Liver (tissue), 9 donors: ENCODE data around the gene KMT2E. TPM values are rescaled to one million over a fixed set of nuclear protein-coding genes. Genes with fewer than 3 reads are reported as not detected.

Experiments
- DNase-seq: peaks from one replicate; pipeline ENCODE4 v3.0.0-alpha.2; 2017; ENCODE audit warnings: low spot score
- H3K27ac ChIP-seq, 2 donors: one replicate each; pipeline ENCODE4 v1.7.0; 2013; ENCODE audit warnings: inconsistent platforms in 2 of 2, low read length in 2 of 2, control low read depth in 1 of 2, low read depth in 1 of 2, mild to moderate bottlenecking in 1 of 2
- H3K27me3 ChIP-seq, 4 donors: one replicate each; pipeline versions ENCODE4 v1.6.1 to v1.7.0; 2013; ENCODE audit warnings: low read length in 3 of 4, inconsistent platforms in 1 of 4, mild to moderate bottlenecking in 1 of 4, moderate library complexity in 1 of 4; ENCODE audit not compliant: control insufficient read depth in 4 of 4, insufficient read depth in 4 of 4
- H3K36me3 ChIP-seq, 4 donors: one replicate each; pipeline versions ENCODE4 v1.6.1 to v1.7.0; 2013; ENCODE audit warnings: low read length in 3 of 4, mild to moderate bottlenecking in 3 of 4, low read depth in 1 of 4, moderate library complexity in 1 of 4; ENCODE audit not compliant: control insufficient read depth in 4 of 4, insufficient read depth in 3 of 4
- H3K4me1 ChIP-seq, 4 donors: one replicate each; pipeline versions ENCODE4 v1.6.1 to v1.7.0; 2013; ENCODE audit warnings: low read length in 3 of 4, mild to moderate bottlenecking in 3 of 4, moderate library complexity in 1 of 4; ENCODE audit not compliant: control insufficient read depth in 4 of 4, insufficient read depth in 4 of 4
- H3K4me3 ChIP-seq, 3 donors: one replicate each; pipeline versions ENCODE4 v1.6.1 to v1.7.0; 2013; ENCODE audit warnings: low read length in 3 of 3, control low read depth in 1 of 3, low read depth in 1 of 3, mild to moderate bottlenecking in 1 of 3
- H3K9ac ChIP-seq, 2 donors: one replicate each; pipeline ENCODE4 v1.7.0; 2013; ENCODE audit warnings: low read length in 2 of 2, mild to moderate bottlenecking in 2 of 2, moderate library complexity in 2 of 2, control low read depth in 1 of 2, low read depth in 1 of 2
- H3K9me3 ChIP-seq, 4 donors: one replicate each; pipeline versions ENCODE4 v1.6.1 to v1.7.0; 2013; ENCODE audit warnings: low read length in 3 of 4; ENCODE audit not compliant: control insufficient read depth in 4 of 4
- ATF3 ChIP-seq: IDR thresholded peaks from 2 replicates; pipeline ENCODE4 v1.6.1; 2016; ENCODE audit warnings: antibody characterized with exemption
- CTCF ChIP-seq: fragments of 150-350 bp; IDR thresholded peaks from 2 replicates; pipeline ENCODE4 v1.5.1; 2017; ENCODE audit warnings: improper control_type of control experiment, low read depth, low read length; ENCODE audit not compliant: missing input control
- EGR1 ChIP-seq, 2 donors: IDR thresholded peaks; 2 replicates each; pipeline ENCODE4 v1.6.1; 2016 to 2018; ENCODE audit warnings: antibody characterized with exemption in 2 of 2, low read depth in 2 of 2
- FOXA1 ChIP-seq: IDR thresholded peaks from 2 replicates; pipeline ENCODE4 v1.6.1; 2016; ENCODE audit warnings: antibody characterized with exemption
- FOXA2 ChIP-seq: IDR thresholded peaks from 2 replicates; pipeline ENCODE4 v1.6.1; 2016; ENCODE audit warnings: antibody characterized with exemption
- GABPA ChIP-seq, 2 donors: IDR thresholded peaks in 1 of 2; conservative IDR thresholded peaks in 1 of 2; 2 replicates each; pipeline ENCODE4 v1.6.1; 2016; ENCODE audit warnings: antibody characterized with exemption in 2 of 2, mild to moderate bottlenecking in 1 of 2, moderate library complexity in 1 of 2
- HNF4A ChIP-seq, 2 donors: conservative IDR thresholded peaks; 2 replicates each; pipeline ENCODE4 v1.6.1; 2016; ENCODE audit warnings: antibody characterized with exemption in 2 of 2, mild to moderate bottlenecking in 2 of 2
- HNF4G ChIP-seq: IDR thresholded peaks from 2 replicates; pipeline ENCODE4 v1.6.1; 2016; ENCODE audit warnings: antibody characterized with exemption
- JUND ChIP-seq, 2 donors: IDR thresholded peaks; 2 replicates each; pipeline ENCODE4 v1.6.1; 2016; ENCODE audit warnings: antibody characterized with exemption in 2 of 2
- MAX ChIP-seq: IDR thresholded peaks from 2 replicates; pipeline ENCODE4 v1.6.1; 2016; ENCODE audit warnings: antibody characterized with exemption
- NR2F2 ChIP-seq: IDR thresholded peaks from 2 replicates; pipeline ENCODE4 v1.6.1; 2016; ENCODE audit warnings: antibody characterized with exemption
- REST ChIP-seq: IDR thresholded peaks from 2 replicates; pipeline ENCODE4 v1.6.1; 2016; ENCODE audit warnings: antibody characterized with exemption, mild to moderate bottlenecking
- RXRA ChIP-seq, 2 donors: IDR thresholded peaks; 2 replicates each; pipeline ENCODE4 v1.6.1; 2017 to 2018; ENCODE audit warnings: antibody characterized with exemption in 2 of 2, mild to moderate bottlenecking in 1 of 2
- SP1 ChIP-seq: IDR thresholded peaks from 2 replicates; pipeline ENCODE4 v1.6.1; 2018; ENCODE audit warnings: antibody characterized with exemption, mild to moderate bottlenecking
- TAF1 ChIP-seq: conservative IDR thresholded peaks from 2 replicates; pipeline ENCODE4 v1.6.1; 2016; ENCODE audit warnings: antibody characterized with exemption, mild to moderate bottlenecking
- YY1 ChIP-seq: IDR thresholded peaks from 2 replicates; pipeline ENCODE4 v1.6.1; 2016; ENCODE audit warnings: antibody characterized with exemption, mild to moderate bottlenecking
- ZBTB33 ChIP-seq: IDR thresholded peaks from 2 replicates; pipeline ENCODE4 v1.6.1; 2016; ENCODE audit warnings: antibody characterized with exemption
- WGBS: extraction: QIAGEN DNeasy Blood & Tissue Kit; methylation state at CpG from one replicate; pipeline ENCODE4 v1.1.7; 2013; 5-methylcytosine and 5-hydroxymethylcytosine counted together
- polyA plus RNA-seq, 2 donors: library from polyadenylated mRNA; stranded (reverse) in 1 of 2; unstranded in 1 of 2; fragments of 200-250 nt in 1 of 2; fragments of >200 nt in 1 of 2; fragmentation: Nextera tagmentation in 1 of 2; extraction: Ambion mirVana in 1 of 2; gene quantifications; one replicate each; pipeline versions ENCODE4 v1.2.1 to v1.2.3, GENCODE V29; 2013 to 2015
- total RNA-seq, 2 donors: library from RNA; depleted of rRNA; stranded (reverse); fragments of >200 nt; gene quantifications; one replicate each; pipeline ENCODE4 v1.2.3, GENCODE V29; 2014
- donor health status: healthy.
- donor health status: healthy.
- donor health status: healthy.
- donor health status: healthy.
- donor health status: healthy.

The KMT2E gene
- total and polyA plus RNA-seq, 4 donors = 7.1 to 55.6 (median 42.4) TPM

GRCh38 chr7:104998040-104998752 lies 15.8 kb upstream of the KMT2E start:
- Histone ChIP-seq H3K4me1 (peaks cover 10 to 13% (median 12%) of the 10 kb centered on the region in 4 donors), H3K27ac (no peak overlapping the region), H3K27me3 (no peaks in the 10 kb centered on the region), H3K36me3 (peaks cover 0 to 3% (median 0%) of the 10 kb centered on the region in 4 donors), H3K9me3 (no peaks in the 10 kb centered on the region), H3K9ac (no peak overlapping the region), H3K4me3 (no peak overlapping the region)
- 92% methylated on average over 3 of the region's 3 CpGs for WGBS
- no peak for DNase-seq
- TF ChIP-seq JUND (IDR thresholded peaks at IDR 0.05) (no peak), HNF4A (conservative IDR thresholded peaks at IDR 0.05) (no peak), FOXA2 (no peak), TAF1 (no peak), ATF3 (no peak), FOXA1 (no peak), NR2F2 (no peak), CTCF (no peak), ZBTB33 (no peak), MAX (no peak), RXRA (IDR thresholded peaks at IDR 0.05) (no peak), EGR1 (IDR thresholded peaks at IDR 0.05; ENCODE audit: low read depth in 2 of 2) (no peak), GABPA (IDR thresholded peaks at IDR 0.05 in 1 of 2, conservative IDR thresholded peaks at IDR 0.05 in 1 of 2) (no peak), SP1 (no peak), HNF4G (no peak)

- Histone ChIP-seq H3K9ac (no peak overlapping the region), H3K4me1 (peaks cover 16 to 23% (median 19%) of the 10 kb centered on the region in 4 donors), H3K27me3 (no peaks in the 10 kb centered on the region), H3K36me3 (no peaks in the 10 kb centered on the region), H3K4me3 (no peak overlapping the region), H3K27ac (no peak overlapping the region), H3K9me3 (no peaks in the 10 kb centered on the region)
- TF ChIP-seq FOXA2 = no peak
- no peak for TF ChIP-seq REST
- no peak for TF ChIP-seq SP1
- TF ChIP-seq YY1 = no peak
- no peak for TF ChIP-seq ATF3
- WGBS = 56% methylated on average over 4 of the region's 4 CpGs
- no peak for DNase-seq
Measured at GRCh38 chr7:105000200-105000599, 13.8 kb upstream of the KMT2E start.
